HEK293 (cell line): Measurements from ENCODE around the gene TMEM238.

Experiments used
- HOXA7 ChIP-seq: sonication (generic); formaldehyde crosslinking; IDR thresholded peaks from 2 replicates; pipeline ENCODE4 v1.8.1; 2022; ENCODE audit warnings: missing genetic modification reagents, borderline replicate concordance
- REST ChIP-seq: fragments of 450-650 bp; formaldehyde crosslinking; IDR thresholded peaks from 2 replicates; pipeline ENCODE4 v1.5.1; 2016; ENCODE audit warnings: missing biosample characterization, missing genetic modification characterization
- YY1 ChIP-seq: fragments of 450-650 bp; formaldehyde crosslinking; IDR thresholded peaks from 2 replicates; pipeline ENCODE4 v1.5.1; 2018; ENCODE audit warnings: missing biosample characterization, missing genetic modification characterization
- ZBTB26 ChIP-seq: fragments of 450-650 bp; formaldehyde crosslinking; optimal IDR thresholded peaks from 2 replicates; pipeline ENCODE3; 2016; ENCODE audit warnings: missing biosample characterization, mild to moderate bottlenecking, missing genetic modification characterization
- ZFP3 ChIP-seq: fragments of 450-650 bp; formaldehyde crosslinking; IDR thresholded peaks from 2 replicates; pipeline ENCODE4 v1.5.1; 2016; ENCODE audit warnings: low read depth, missing biosample characterization, missing genetic modification characterization
- ZNF610 ChIP-seq: fragments of 450-650 bp; formaldehyde crosslinking; IDR thresholded peaks from 2 replicates; pipeline ENCODE4 v1.5.1; 2016; ENCODE audit warnings: missing biosample characterization, missing genetic modification characterization, borderline replicate concordance
- ZNF776 ChIP-seq: fragments of 450-650 bp; formaldehyde crosslinking; IDR thresholded peaks from 2 replicates; pipeline ENCODE4 v1.5.0; 2017; ENCODE audit warnings: missing biosample characterization, missing genetic modification characterization, borderline replicate concordance
- TF ChIP-seq, protein P1 (sequence below): fragments of 450-650 bp; formaldehyde crosslinking; IDR thresholded peaks from 2 replicates; pipeline ENCODE4 v1.5.1; 2017; ENCODE audit warnings: missing biosample characterization, missing genetic modification characterization
- TF ChIP-seq, protein P2 (sequence below): fragments of 450-650 bp; formaldehyde crosslinking; IDR thresholded peaks from 2 replicates; pipeline ENCODE4 v1.5.1; 2016; ENCODE audit warnings: missing biosample characterization, missing genetic modification characterization
- TF ChIP-seq, protein P3 (sequence below): fragments of 450-650 bp; formaldehyde crosslinking; IDR thresholded peaks from 2 replicates; pipeline ENCODE4 v1.5.1; 2016; ENCODE audit warnings: missing biosample characterization, missing genetic modification characterization

DNA sequence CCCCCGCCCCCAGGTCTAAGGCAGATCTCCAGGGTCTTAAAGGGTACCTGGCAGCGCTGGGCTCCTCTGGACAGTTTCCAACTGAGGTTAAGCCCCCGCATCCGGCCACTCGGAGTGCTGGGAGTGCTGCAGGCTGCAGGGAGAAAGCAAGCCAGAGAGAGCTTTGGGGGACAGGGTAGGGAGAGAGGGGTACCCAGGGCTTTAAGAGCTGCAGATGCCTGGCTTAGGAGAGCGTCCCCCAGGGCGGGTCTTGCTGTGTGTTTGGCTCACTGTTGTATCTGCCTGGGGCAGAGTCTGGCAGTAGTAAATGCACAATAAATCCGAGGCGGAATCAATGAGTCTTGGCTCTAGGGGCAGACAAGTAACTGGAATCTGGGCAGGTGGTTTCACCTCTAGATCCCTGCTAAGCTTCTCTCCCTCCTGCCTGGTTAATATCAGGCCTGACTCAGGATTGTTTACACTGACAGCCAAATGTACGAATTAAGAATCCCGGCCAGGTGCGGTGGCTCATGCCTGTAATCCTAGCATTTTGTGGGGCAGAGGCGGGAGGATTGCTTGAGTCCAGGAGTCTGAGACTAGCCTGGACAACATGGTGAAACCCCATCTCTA, 28.8 kb downstream of the TMEM238 start:
- TF ChIP-seq ZNF610 (tag by site-specific recombination) (no peak), ZNF776 (tag by site-specific recombination) (no peak), YY1 (tag by site-specific recombination) (no peak), HOXA7 (CRISPR knock-in tag) (no peak), ZFP3 (tag by site-specific recombination) (no peak), REST (tag by site-specific recombination) (no peak), ZBTB26 (tag by site-specific recombination) (no peak)
- TF ChIP-seq, protein P1, sequence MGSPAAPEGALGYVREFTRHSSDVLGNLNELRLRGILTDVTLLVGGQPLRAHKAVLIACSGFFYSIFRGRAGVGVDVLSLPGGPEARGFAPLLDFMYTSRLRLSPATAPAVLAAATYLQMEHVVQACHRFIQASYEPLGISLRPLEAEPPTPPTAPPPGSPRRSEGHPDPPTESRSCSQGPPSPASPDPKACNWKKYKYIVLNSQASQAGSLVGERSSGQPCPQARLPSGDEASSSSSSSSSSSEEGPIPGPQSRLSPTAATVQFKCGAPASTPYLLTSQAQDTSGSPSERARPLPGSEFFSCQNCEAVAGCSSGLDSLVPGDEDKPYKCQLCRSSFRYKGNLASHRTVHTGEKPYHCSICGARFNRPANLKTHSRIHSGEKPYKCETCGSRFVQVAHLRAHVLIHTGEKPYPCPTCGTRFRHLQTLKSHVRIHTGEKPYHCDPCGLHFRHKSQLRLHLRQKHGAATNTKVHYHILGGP = no peak
- TF ChIP-seq, protein P2, sequence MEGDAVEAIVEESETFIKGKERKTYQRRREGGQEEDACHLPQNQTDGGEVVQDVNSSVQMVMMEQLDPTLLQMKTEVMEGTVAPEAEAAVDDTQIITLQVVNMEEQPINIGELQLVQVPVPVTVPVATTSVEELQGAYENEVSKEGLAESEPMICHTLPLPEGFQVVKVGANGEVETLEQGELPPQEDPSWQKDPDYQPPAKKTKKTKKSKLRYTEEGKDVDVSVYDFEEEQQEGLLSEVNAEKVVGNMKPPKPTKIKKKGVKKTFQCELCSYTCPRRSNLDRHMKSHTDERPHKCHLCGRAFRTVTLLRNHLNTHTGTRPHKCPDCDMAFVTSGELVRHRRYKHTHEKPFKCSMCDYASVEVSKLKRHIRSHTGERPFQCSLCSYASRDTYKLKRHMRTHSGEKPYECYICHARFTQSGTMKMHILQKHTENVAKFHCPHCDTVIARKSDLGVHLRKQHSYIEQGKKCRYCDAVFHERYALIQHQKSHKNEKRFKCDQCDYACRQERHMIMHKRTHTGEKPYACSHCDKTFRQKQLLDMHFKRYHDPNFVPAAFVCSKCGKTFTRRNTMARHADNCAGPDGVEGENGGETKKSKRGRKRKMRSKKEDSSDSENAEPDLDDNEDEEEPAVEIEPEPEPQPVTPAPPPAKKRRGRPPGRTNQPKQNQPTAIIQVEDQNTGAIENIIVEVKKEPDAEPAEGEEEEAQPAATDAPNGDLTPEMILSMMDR = no peak
- TF ChIP-seq, protein P3, sequence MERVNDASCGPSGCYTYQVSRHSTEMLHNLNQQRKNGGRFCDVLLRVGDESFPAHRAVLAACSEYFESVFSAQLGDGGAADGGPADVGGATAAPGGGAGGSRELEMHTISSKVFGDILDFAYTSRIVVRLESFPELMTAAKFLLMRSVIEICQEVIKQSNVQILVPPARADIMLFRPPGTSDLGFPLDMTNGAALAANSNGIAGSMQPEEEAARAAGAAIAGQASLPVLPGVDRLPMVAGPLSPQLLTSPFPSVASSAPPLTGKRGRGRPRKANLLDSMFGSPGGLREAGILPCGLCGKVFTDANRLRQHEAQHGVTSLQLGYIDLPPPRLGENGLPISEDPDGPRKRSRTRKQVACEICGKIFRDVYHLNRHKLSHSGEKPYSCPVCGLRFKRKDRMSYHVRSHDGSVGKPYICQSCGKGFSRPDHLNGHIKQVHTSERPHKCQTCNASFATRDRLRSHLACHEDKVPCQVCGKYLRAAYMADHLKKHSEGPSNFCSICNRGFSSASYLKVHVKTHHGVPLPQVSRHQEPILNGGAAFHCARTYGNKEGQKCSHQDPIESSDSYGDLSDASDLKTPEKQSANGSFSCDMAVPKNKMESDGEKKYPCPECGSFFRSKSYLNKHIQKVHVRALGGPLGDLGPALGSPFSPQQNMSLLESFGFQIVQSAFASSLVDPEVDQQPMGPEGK (tag by site-specific recombination) = no peak
